Left ventricle myocardium inferior (tissue), 1 donor: Measurements from ENCODE around the gene RNU1-2. TPM values are rescaled to one million over a fixed set of nuclear protein-coding genes. Genes with fewer than 3 reads are reported as not detected.
"Not testable (repeated sequence)": the region's sequence is repeated elsewhere in the genome, so short reads cannot be mapped to it uniquely, and the experiment has no call there.

Experiments
- DNase-seq: peaks from one replicate; pipeline ENCODE4 v3.0.0-alpha.2; 2020
- H3K27ac ChIP-seq: fragments of 200-600 bp; replicated peaks from 2 replicates; pipeline ENCODE4 v1.8.0; 2021
- H3K27me3 ChIP-seq: fragments of 200-600 bp; 2 replicates; pipeline ENCODE4 v1.8.0; 2021; ENCODE audit warnings: low read depth
- H3K36me3 ChIP-seq: fragments of 200-600 bp; 2 replicates; pipeline ENCODE4 v1.8.0; 2021
- H3K4me1 ChIP-seq: fragments of 200-600 bp; 2 replicates; pipeline ENCODE4 v1.8.0; 2021
- H3K4me3 ChIP-seq: fragments of 200-600 bp; 2 replicates; pipeline ENCODE4 v1.8.0; 2021; ENCODE audit warnings: mild to moderate bottlenecking, moderate library complexity
- H3K9me3 ChIP-seq: fragments of 200-600 bp; replicated peaks from 2 replicates; pipeline ENCODE4 v1.8.0; 2021
- intact Hi-C: fragments of 100-400 bp; cut with micrococcal nuclease; formaldehyde crosslinking; loops from one replicate; pipeline ENCODE4 v1.11.0; 2022
- total RNA-seq: library from RNA; stranded (reverse); fragmentation: NEBNext Ultra II Directional; extraction: Animal tissue kit (Norgen Biotek cat#: 25700); gene quantifications from one replicate; pipeline ENCODE4 v1.2.1, GENCODE V29; 2021
- TF ChIP-seq, protein P1 (sequence below): fragments of 200-600 bp; IDR thresholded peaks from 2 replicates; pipeline ENCODE4 v1.8.0; 2021; ENCODE audit warnings: antibody characterized with exemption, mild to moderate bottlenecking, borderline replicate concordance
- donor health status: DM: no; HTN: yes; CAD: no; lungs with severe emphysema.

RNU1-2 gene
- total RNA-seq, 1 donor from 2014 or later, result 6,072 TPM

DNA sequence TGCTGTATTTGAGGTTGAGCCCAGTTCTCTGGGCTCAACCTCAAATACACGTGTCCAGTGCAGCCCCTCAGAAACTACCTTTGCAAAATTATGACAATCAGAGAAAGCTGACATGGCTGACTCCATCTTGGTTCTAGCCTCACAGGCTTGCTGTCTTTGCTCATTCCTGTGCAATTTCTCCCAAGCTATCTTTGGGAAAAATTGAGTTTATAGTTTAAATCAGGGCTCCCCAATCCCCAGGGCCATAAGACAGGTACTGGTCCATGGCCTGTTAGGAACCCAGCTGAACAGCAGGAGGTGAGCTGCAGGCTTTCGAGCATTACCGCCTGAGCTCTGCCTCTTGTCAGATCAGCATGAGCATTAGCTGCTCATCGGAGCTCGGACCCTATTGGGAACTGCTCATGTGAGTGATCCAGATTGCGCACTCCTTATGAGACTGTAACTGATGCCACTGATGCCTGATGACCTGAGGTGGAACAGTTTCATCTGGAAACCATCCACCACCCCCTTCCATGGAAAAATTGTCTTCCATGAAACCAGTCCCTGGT is 2.7 kb upstream of the RNU1-2 start:
- peaks cover 21% of the 10 kb centered on the region for H3K4me1 ChIP-seq
- H3K4me3 ChIP-seq, H3K36me3 ChIP-seq, H3K9me3 ChIP-seq, DNase-seq, H3K27me3 ChIP-seq, H3K27ac ChIP-seq, intact Hi-C loops: not testable (repeated sequence)

DNA sequence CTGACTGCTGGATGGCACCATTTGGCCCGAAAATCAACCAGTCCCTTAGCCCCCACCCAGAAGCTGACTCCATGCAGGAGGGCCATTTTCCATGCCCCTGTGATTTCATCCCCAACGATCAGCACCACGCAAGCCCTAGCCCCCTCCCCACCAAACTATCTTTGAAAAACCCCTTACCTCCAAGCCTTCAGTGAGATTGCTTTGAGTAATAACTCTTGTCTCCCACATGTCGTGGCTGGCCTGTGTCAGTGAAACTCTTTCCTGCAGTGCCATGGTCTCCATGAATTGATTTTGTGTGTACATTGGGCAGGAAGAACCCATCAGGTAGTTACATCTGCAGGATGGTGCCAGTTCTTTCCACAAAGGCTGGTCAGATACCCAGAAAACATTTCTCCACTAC is 2.0 kb upstream of the RNU1-2 start:
- H3K4me3 ChIP-seq, H3K9me3 ChIP-seq, H3K36me3 ChIP-seq, DNase-seq, intact Hi-C loops, H3K27ac ChIP-seq, H3K27me3 ChIP-seq: not testable (repeated sequence)
- peaks cover 18% of the 10 kb centered on the region for H3K4me1 ChIP-seq

DNA sequence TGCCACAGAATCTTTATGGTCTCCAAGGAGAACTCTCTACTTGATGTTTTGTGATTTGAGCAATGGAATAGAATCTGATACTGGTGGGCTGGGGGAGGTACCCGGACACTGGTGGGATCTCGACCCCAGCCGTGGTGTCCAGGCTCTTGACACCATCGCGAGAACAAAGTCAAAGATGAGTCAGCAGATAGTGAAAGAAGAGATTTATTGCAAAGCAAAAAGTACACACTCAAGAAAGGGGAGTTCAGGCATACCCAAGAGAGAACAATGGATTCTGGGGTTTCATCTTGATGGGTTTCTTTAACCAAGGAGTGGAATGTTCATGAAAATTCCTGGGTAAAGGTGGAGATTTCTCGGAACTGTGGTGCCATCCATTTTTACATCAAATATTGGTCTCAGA is 1.4 kb upstream of the RNU1-2 start:
- H3K27me3 ChIP-seq, H3K27ac ChIP-seq, intact Hi-C loops: not testable (repeated sequence)

DNA sequence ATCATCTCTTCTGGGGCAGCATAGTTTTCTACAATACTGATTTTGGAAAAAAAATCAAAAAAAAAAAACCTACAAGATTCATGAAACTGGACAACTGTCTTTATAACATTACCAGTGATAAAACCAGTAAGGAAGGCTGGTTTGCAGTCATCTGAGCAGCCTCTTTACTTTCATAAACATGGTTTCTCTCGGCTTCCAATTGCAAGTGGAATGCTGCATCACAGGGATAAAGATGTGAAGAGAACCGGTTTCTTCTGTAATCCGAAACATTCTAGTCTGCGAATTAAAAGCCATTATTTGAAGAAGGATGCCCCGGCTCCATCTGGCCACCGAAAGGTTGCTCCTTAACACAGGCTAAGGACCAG is 565 bp upstream of the RNU1-2 start:
- H3K27ac ChIP-seq, result peak overlapping the region; percentile 67
- H3K4me1 ChIP-seq, DNase-seq, intact Hi-C loops, H3K27me3 ChIP-seq, H3K9me3 ChIP-seq, H3K36me3 ChIP-seq: not testable (repeated sequence)
- H3K4me3 ChIP-seq, result peak overlapping the region; percentile 33

More for the DNA sequence above, 1.4 kb upstream of the RNU1-2 start:
- H3K36me3 ChIP-seq, H3K4me3 ChIP-seq, DNase-seq, H3K9me3 ChIP-seq: not testable (repeated sequence)
- peaks cover 14% of the 10 kb centered on the region for H3K4me1 ChIP-seq

DNA sequence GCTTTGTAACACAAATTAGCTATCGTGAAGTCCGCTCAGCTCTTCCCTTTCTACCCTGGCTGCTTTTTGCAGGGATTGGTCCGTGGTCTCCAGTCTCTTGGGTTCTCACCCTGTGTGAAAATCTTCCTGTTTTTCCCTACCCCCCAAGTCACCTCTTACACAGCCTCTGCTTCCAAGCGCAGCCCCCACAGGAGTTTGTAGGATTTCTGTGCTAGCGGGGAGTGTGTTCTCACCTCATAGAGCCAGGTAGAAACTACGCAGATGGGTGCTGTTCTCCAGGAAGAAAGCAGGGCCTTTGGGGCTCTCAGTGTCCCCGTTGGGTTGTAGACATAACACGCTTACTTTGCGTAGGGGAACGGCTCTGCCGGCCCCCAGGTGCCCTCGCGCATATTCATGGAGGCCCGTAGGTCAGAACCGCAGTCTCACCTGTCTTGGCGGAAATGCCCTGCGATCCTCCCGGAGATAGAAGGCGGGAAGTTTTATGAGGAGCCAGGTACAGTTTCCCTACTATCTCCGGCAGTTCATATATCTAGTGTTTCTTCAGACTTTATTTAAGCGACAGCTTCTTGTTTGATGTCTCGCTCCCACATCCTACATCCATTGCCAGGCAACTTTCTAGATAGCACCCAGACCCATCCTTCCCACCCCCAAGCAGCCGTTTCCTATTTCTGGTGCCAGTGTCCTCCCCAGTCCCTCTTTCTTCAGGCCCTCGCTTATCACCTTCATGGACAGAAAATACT is 706 bp downstream of the RNU1-2 start:
- H3K27me3 ChIP-seq, H3K4me1 ChIP-seq, H3K36me3 ChIP-seq, H3K9me3 ChIP-seq, DNase-seq, intact Hi-C loops: not testable (repeated sequence)
- Histone ChIP-seq H3K27ac (peak overlapping the region; percentile 82), H3K4me3 (peak overlapping the region; percentile 50)

DNA sequence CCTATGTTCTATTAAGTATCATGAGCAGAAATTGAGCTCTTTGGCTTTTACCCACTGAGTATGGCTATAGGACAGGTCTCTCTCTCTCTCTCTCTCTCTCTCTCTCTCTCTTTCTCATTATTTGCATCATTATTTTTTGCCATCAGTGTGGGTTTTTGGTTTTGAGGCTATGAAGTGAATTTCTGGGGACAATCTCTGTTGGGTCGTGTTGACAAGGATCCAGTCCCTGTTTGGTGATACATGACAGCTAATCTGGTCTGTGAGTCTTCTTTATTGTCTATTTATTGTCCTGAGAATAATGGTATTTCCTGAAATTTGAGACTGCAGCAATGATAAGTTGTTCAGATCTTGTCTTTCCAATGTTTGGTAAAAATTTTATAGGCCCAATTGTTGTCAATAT is 1.9 kb downstream of the RNU1-2 start:
- intact Hi-C loops, H3K4me3 ChIP-seq, H3K9me3 ChIP-seq, H3K4me1 ChIP-seq, H3K27ac ChIP-seq, H3K27me3 ChIP-seq, DNase-seq, H3K36me3 ChIP-seq: not testable (repeated sequence)

DNA sequence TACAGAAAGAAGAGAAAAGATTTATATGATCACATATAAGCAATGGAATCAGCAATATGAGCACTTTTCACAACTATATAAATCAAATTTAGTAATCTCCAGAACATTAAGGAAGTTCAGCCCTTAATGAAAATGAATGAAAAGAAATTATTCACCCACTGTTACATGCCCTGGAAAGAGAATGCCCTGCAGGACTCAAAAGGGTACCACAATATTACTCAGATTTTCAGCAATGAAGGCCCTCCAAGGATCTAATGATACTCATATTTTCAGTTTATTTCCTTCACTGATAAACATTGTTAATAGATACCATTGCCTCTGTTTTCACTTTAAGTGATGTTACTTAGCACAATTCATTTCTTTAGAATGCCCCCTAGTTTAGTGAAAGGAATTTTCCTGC is 2.5 kb downstream of the RNU1-2 start:
- H3K27ac ChIP-seq, intact Hi-C loops: not testable (repeated sequence)

DNA sequence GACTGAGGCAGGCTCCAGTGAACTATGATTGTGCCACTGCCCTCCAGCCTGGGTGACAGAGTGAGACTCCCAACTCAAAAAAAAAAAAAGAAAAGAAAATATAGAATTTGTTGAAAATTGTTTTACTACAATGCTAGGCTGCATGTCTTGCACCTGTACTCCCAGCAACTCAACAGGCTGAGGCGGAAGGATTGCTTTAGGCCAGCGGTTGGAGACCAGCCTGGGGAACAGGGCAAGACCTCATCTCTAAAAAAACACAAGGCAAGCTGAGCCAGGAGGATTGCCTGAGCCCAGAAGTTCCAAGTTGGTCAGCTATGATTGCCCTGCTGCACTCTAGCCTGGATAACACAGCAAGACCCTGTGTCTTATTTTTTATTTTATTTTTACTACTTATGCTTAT is 3.2 kb downstream of the RNU1-2 start:
- intact Hi-C loops, H3K9me3 ChIP-seq, H3K36me3 ChIP-seq, DNase-seq, H3K4me3 ChIP-seq, H3K27ac ChIP-seq, H3K27me3 ChIP-seq: not testable (repeated sequence)
- peaks cover 18% of the 10 kb centered on the region for H3K4me1 ChIP-seq

More for the DNA sequence above, 2.5 kb downstream of the RNU1-2 start:
- not testable (repeated sequence) for H3K9me3 ChIP-seq, H3K36me3 ChIP-seq, DNase-seq, H3K4me3 ChIP-seq, H3K27me3 ChIP-seq
- H3K4me1 ChIP-seq, result peaks cover 12% of the 10 kb centered on the region

DNA sequence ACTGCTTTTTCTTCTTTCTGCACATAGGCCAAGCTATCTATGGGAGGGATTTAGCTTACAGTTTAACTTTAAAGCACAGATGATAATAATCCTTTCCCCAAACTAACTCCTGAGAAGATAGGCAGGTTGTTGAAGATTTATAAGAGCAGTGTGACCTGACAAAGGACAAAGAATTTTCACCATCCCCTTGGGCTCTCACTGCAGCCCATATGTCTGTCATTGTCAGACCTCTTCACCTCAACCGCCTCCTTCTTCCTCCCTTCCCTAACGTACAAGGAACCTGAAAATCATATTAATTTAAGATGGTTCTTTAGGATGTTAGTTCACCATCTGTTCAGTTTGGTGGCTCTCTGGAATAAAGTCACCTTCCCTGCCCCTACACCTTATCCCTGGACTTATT is 5.0 kb downstream of the RNU1-2 start:
- no peak overlapping the region for H3K27ac ChIP-seq
- intact Hi-C loops, result no loop called here
- H3K36me3 ChIP-seq, result no peaks in the 10 kb centered on the region
- no peak for DNase-seq
- H3K27me3 ChIP-seq, result no peaks in the 10 kb centered on the region
- TF ChIP-seq, protein P1, sequence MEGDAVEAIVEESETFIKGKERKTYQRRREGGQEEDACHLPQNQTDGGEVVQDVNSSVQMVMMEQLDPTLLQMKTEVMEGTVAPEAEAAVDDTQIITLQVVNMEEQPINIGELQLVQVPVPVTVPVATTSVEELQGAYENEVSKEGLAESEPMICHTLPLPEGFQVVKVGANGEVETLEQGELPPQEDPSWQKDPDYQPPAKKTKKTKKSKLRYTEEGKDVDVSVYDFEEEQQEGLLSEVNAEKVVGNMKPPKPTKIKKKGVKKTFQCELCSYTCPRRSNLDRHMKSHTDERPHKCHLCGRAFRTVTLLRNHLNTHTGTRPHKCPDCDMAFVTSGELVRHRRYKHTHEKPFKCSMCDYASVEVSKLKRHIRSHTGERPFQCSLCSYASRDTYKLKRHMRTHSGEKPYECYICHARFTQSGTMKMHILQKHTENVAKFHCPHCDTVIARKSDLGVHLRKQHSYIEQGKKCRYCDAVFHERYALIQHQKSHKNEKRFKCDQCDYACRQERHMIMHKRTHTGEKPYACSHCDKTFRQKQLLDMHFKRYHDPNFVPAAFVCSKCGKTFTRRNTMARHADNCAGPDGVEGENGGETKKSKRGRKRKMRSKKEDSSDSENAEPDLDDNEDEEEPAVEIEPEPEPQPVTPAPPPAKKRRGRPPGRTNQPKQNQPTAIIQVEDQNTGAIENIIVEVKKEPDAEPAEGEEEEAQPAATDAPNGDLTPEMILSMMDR, result no peak
- H3K4me1 ChIP-seq, result peaks cover 21% of the 10 kb centered on the region
- no peak overlapping the region for H3K4me3 ChIP-seq
- H3K9me3 ChIP-seq, result peaks cover 5% of the 10 kb centered on the region

DNA sequence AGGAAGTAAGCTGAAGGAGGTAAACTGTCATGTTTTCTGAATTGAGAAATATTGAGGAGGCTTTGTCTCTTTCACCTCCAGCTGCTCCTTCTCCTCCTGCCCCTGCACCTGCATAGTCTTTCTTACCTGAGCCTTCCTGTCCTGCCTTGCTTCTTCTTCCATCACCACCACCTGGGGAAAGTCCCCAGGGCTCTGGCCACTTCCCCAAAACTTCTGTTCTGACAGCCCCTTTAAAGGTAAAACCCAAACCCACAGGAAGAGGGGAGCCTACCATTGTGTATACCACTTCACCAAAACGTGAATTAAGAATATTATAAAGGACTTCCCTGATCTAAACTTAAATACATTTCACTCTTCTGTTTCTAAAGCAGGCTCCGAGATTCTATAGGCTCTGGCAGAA is 5.6 kb downstream of the RNU1-2 start:
- H3K36me3 ChIP-seq, DNase-seq, H3K27ac ChIP-seq, H3K27me3 ChIP-seq, H3K4me3 ChIP-seq, intact Hi-C loops: not testable (repeated sequence)
- Histone ChIP-seq H3K9me3 (peaks cover 11% of the 10 kb centered on the region), H3K4me1 (peaks cover 21% of the 10 kb centered on the region)
